ENCODE measurements around the gene FKBP10. TPM values are rescaled to one million over a fixed set of nuclear protein-coding genes. Genes with fewer than 3 reads are reported as not detected.

The FKBP10 gene
- total and polyA plus RNA-seq, 4 donors: 70.5 to 260 (median 156) TPM

GRCh38 chr17:41787021-41787418 is 25.8 kb upstream of the FKBP10 start:
- no peak overlapping the region for H3K4me3 ChIP-seq (ENCODE audit: low read length in 2 of 2)
- no peaks in the 10 kb centered on the region for H3K9me3 ChIP-seq (ENCODE audit: control insufficient read depth, low read length)
- intact Hi-C loops (cut with DNase I): no loop called here
- no peaks in the 10 kb centered on the region for H3K27me3 ChIP-seq (ENCODE audit: control insufficient read depth in 1 of 2, insufficient read depth in 2 of 2, low read length in 1 of 2)
- H3K36me3 ChIP-seq (ENCODE audit: control insufficient read depth in 1 of 2, insufficient read depth in 2 of 2, low read length in 1 of 2): no peaks in the 10 kb centered on the region
- DNase-seq: no peak
- WGBS, 2 donors: 33 to 37% methylated on average over 4 of the region's 4 CpGs
- peaks cover 0 to 6% of the 10 kb centered on the region in 2 donors for H3K4me1 ChIP-seq (ENCODE audit: control insufficient read depth in 1 of 2, insufficient read depth in 2 of 2, low read length in 2 of 2)
- no peak for ATAC-seq (ENCODE audit: low FRiP score)
- H3K27ac ChIP-seq (ENCODE audit: low read depth in 1 of 2, low read length in 2 of 2): no peak overlapping the region

GRCh38 chr17:41792845-41793783 is 19.7 kb upstream of the FKBP10 start:
- no peaks in the 10 kb centered on the region for H3K4me1 ChIP-seq (ENCODE audit: control insufficient read depth in 1 of 2, insufficient read depth in 2 of 2, low read length in 2 of 2)
- WGBS, 2 donors: 24 to 27% methylated on average over 22 of the region's 22 CpGs
- intact Hi-C loops (cut with DNase I): no loop called here

DNA sequence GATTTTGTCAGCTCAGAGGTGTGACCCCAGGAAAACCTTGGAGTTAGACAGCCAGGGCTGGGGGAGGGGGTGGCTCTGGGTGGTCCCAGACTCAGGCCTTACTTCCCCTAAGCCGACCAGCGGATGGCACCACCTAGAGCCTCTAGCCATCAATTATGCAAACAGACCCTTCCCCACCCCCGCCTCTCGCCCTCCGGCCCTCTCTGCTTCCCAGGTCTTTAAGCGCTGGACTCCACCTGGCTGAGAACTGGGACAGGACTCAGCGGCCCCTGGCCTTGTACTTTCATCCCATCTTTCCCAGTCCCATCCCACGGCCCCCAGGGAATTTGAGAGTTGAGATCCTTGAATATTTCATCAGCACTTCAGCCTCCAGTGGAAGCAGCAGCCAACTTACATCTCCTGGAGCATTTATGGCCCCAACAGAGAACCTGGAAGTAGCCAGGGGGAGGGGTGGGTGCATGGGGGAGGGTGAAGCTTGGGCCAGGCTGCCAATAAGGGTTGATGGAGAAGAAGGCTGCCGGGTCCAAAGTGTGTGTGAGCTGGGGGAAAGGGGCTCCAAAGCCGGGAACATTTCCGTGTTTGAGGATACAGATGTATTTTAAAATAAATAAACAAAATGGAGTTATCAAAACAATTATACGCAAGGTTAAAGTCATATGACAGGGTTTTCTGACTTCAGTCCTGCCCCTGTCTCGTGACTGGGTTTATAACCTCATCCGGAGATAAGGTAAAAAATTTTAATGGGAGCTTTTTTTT is 18.8 kb upstream of the FKBP10 start:
- no peaks in the 10 kb centered on the region for H3K9me3 ChIP-seq (ENCODE audit: control insufficient read depth, low read length)
- intact Hi-C loops (cut with DNase I): no loop called here
- no peak overlapping the region for H3K4me3 ChIP-seq (ENCODE audit: low read length in 2 of 2)
- H3K27me3 ChIP-seq (ENCODE audit: control insufficient read depth in 1 of 2, insufficient read depth in 2 of 2, low read length in 1 of 2): no peaks in the 10 kb centered on the region
- no peaks in the 10 kb centered on the region for H3K36me3 ChIP-seq (ENCODE audit: control insufficient read depth in 1 of 2, insufficient read depth in 2 of 2, low read length in 1 of 2)
- no peaks in the 10 kb centered on the region for H3K4me1 ChIP-seq (ENCODE audit: control insufficient read depth in 1 of 2, insufficient read depth in 2 of 2, low read length in 2 of 2)
- DNase-seq: no peak
- no peak overlapping the region for H3K27ac ChIP-seq (ENCODE audit: low read depth in 1 of 2, low read length in 2 of 2)
- 87 to 88% methylated on average over 14 of the region's 14 CpGs for WGBS, 2 donors
- peak; percentile 39 for ATAC-seq (ENCODE audit: low FRiP score)

More at GRCh38 chr17:41792845-41793783, 19.7 kb upstream of the FKBP10 start:
- Histone ChIP-seq H3K36me3 (ENCODE audit: control insufficient read depth in 1 of 2, insufficient read depth in 2 of 2, low read length in 1 of 2) (no peaks in the 10 kb centered on the region), H3K4me3 (ENCODE audit: low read length in 2 of 2) (no peak overlapping the region), H3K9me3 (ENCODE audit: control insufficient read depth, low read length) (no peaks in the 10 kb centered on the region), H3K27me3 (ENCODE audit: control insufficient read depth in 1 of 2, insufficient read depth in 2 of 2, low read length in 1 of 2) (no peaks in the 10 kb centered on the region), H3K27ac (ENCODE audit: low read depth in 1 of 2, low read length in 2 of 2) (no peak overlapping the region)
- DNase-seq (peak in 1 of 2 donors; percentile 63), ATAC-seq (ENCODE audit: low FRiP score) (peak; percentile 71)

- no peaks in the 10 kb centered on the region for H3K27me3 ChIP-seq (ENCODE audit: control insufficient read depth in 1 of 2, insufficient read depth in 2 of 2, low read length in 1 of 2)
- no peaks in the 10 kb centered on the region for H3K36me3 ChIP-seq (ENCODE audit: control insufficient read depth in 1 of 2, insufficient read depth in 2 of 2, low read length in 1 of 2)
- H3K4me1 ChIP-seq (ENCODE audit: control insufficient read depth in 1 of 2, insufficient read depth in 2 of 2, low read length in 2 of 2): no peaks in the 10 kb centered on the region
- no peaks in the 10 kb centered on the region for H3K9me3 ChIP-seq (ENCODE audit: control insufficient read depth, low read length)
- DNase-seq: no peak
- WGBS, 2 donors: 96 to 97% methylated on average over 5 of the region's 5 CpGs
- intact Hi-C loops (cut with DNase I): no loop called here
- no peak overlapping the region for H3K27ac ChIP-seq (ENCODE audit: low read depth in 1 of 2, low read length in 2 of 2)
- no peak overlapping the region for H3K4me3 ChIP-seq (ENCODE audit: low read length in 2 of 2)
- ATAC-seq (ENCODE audit: low FRiP score): no peak
Measured at GRCh38 chr17:41794540-41794975, 18.2 kb upstream of the FKBP10 start.

DNA sequence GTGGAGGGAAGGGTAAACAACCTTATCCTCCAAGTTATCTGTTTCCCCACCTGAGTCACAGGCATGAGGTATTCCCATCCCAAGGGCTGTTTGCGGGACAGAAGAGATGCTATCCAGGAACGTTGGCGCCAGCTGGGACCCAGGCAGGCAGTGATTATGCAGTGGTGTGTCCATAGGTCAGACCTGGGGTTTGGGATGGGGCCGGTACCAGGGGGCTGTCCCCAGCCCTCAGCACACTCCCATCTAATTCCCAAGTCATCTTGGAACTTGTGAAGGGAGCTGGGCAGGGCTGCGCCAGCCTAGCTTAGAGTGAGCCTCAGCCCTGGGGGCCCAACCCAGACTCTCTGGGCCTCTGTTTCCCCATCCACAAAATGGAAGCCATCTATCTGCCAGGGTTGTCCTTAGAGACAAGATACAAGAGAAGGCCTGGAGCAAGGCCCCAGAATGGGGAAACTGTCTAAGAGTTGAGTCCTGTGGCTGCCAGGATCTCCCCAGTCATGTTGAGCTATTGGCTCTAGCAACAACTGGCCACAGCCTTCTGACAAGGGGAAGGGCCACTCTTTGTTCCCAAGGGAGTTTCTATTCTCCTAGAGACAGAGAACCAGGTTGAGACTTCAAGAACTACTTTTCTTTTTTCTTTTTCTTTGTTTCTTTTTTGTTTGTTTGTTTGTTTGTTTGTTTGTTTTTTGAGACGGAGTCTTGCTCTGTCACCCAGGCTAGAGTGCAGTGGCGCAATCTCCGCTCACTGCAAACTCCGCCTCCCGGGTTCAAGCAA is 16.5 kb upstream of the FKBP10 start:
- no peak overlapping the region for H3K27ac ChIP-seq (ENCODE audit: low read depth in 1 of 2, low read length in 2 of 2)
- H3K9me3 ChIP-seq (ENCODE audit: control insufficient read depth, low read length): no peaks in the 10 kb centered on the region
- intact Hi-C loops (cut with DNase I): no loop called here
- H3K27me3 ChIP-seq (ENCODE audit: control insufficient read depth in 1 of 2, insufficient read depth in 2 of 2, low read length in 1 of 2): no peaks in the 10 kb centered on the region
- no peaks in the 10 kb centered on the region for H3K4me1 ChIP-seq (ENCODE audit: control insufficient read depth in 1 of 2, insufficient read depth in 2 of 2, low read length in 2 of 2)
- ATAC-seq (ENCODE audit: low FRiP score) (no peak), DNase-seq (no peak)
- WGBS, 2 donors: 88 to 93% methylated on average over 10 of the region's 10 CpGs
- no peak overlapping the region for H3K4me3 ChIP-seq (ENCODE audit: low read length in 2 of 2)
- H3K36me3 ChIP-seq (ENCODE audit: control insufficient read depth in 1 of 2, insufficient read depth in 2 of 2, low read length in 1 of 2): no peaks in the 10 kb centered on the region

GRCh38 chr17:41797377-41797776 is 15.4 kb upstream of the FKBP10 start:
- Histone ChIP-seq H3K27me3 (ENCODE audit: control insufficient read depth in 1 of 2, insufficient read depth in 2 of 2, low read length in 1 of 2) (no peaks in the 10 kb centered on the region), H3K4me3 (ENCODE audit: low read length in 2 of 2) (no peak overlapping the region), H3K27ac (ENCODE audit: low read depth in 1 of 2, low read length in 2 of 2) (no peak overlapping the region), H3K36me3 (ENCODE audit: control insufficient read depth in 1 of 2, insufficient read depth in 2 of 2, low read length in 1 of 2) (no peaks in the 10 kb centered on the region), H3K4me1 (ENCODE audit: control insufficient read depth in 1 of 2, insufficient read depth in 2 of 2, low read length in 2 of 2) (no peaks in the 10 kb centered on the region), H3K9me3 (ENCODE audit: control insufficient read depth, low read length) (no peaks in the 10 kb centered on the region)
- DNase-seq (no peak), ATAC-seq (ENCODE audit: low FRiP score) (no peak)
- WGBS, 2 donors: 74 to 81% methylated on average over 3 of the region's 3 CpGs
- intact Hi-C loops (cut with DNase I): no loop called here

GRCh38 chr17:41799366-41799765 is 13.4 kb upstream of the FKBP10 start:
- Histone ChIP-seq H3K27ac (ENCODE audit: low read depth in 1 of 2, low read length in 2 of 2) (no peak overlapping the region), H3K36me3 (ENCODE audit: control insufficient read depth in 1 of 2, insufficient read depth in 2 of 2, low read length in 1 of 2) (no peaks in the 10 kb centered on the region), H3K4me1 (ENCODE audit: control insufficient read depth in 1 of 2, insufficient read depth in 2 of 2, low read length in 2 of 2) (no peaks in the 10 kb centered on the region), H3K9me3 (ENCODE audit: control insufficient read depth, low read length) (no peaks in the 10 kb centered on the region), H3K27me3 (ENCODE audit: control insufficient read depth in 1 of 2, insufficient read depth in 2 of 2, low read length in 1 of 2) (no peaks in the 10 kb centered on the region), H3K4me3 (ENCODE audit: low read length in 2 of 2) (no peak overlapping the region)
- DNase-seq: no peak
- intact Hi-C loops (cut with DNase I): no loop called here
- WGBS, 2 donors: 85 to 86% methylated on average over 8 of the region's 8 CpGs
- no peak for ATAC-seq (ENCODE audit: low FRiP score)

- DNase-seq (no peak), ATAC-seq (ENCODE audit: low FRiP score) (peak; percentile 47)
- WGBS, 2 donors: 34 to 35% methylated on average over 18 of the region's 18 CpGs
- H3K27ac ChIP-seq (ENCODE audit: low read depth in 1 of 2, low read length in 2 of 2): no peak overlapping the region
- no peak overlapping the region for H3K4me3 ChIP-seq (ENCODE audit: low read length in 2 of 2)
- intact Hi-C loops (cut with DNase I): loop anchor here (1.0 to 2.0 kb wide), 2 partner anchors 62 kb away; no protein-coding TSS in a partner anchor
- H3K36me3 ChIP-seq (ENCODE audit: control insufficient read depth in 1 of 2, insufficient read depth in 2 of 2, low read length in 1 of 2): no peaks in the 10 kb centered on the region
- H3K9me3 ChIP-seq (ENCODE audit: control insufficient read depth, low read length): no peaks in the 10 kb centered on the region
- H3K4me1 ChIP-seq (ENCODE audit: control insufficient read depth in 1 of 2, insufficient read depth in 2 of 2, low read length in 2 of 2): no peaks in the 10 kb centered on the region
- no peaks in the 10 kb centered on the region for H3K27me3 ChIP-seq (ENCODE audit: control insufficient read depth in 1 of 2, insufficient read depth in 2 of 2, low read length in 1 of 2)
Measured at GRCh38 chr17:41800601-41801373, 12.0 kb upstream of the FKBP10 start.
